Activated CD4-positive, alpha-beta T cell treated with anti-CD3 and anti-CD28 coated beads, Interleukin-2, amount 10 ng/mL, durations not matched to agents 24 days and 14 days (primary cell): ENCODE data around the gene CD1E. TPM values are rescaled to one million over a fixed set of nuclear protein-coding genes. Genes with fewer than 3 reads are reported as not detected.

Experiments
- DNase-seq: peaks from one replicate; pipeline ENCODE4 v3.0.0; 2022
- H3K27ac Mint-ChIP-seq: one replicate; pipeline ENCODE4 v1.8.0; 2022; ENCODE audit warnings: mild to moderate bottlenecking, mixed read lengths
- H3K27me3 Mint-ChIP-seq: one replicate; pipeline ENCODE4 v1.8.0; 2022; ENCODE audit warnings: mixed read lengths
- H3K36me3 Mint-ChIP-seq: one replicate; pipeline ENCODE4 v1.8.0; 2022; ENCODE audit warnings: low read depth, mild to moderate bottlenecking, mixed read lengths
- H3K4me1 Mint-ChIP-seq: one replicate; pipeline ENCODE4 v1.8.0; 2021; ENCODE audit warnings: mixed read lengths
- H3K4me3 Mint-ChIP-seq: one replicate; pipeline ENCODE4 v1.8.0; 2022; ENCODE audit warnings: mild to moderate bottlenecking, moderate library complexity, mixed read lengths
- H3K9me3 Mint-ChIP-seq: one replicate; pipeline ENCODE4 v1.8.0; 2021; ENCODE audit warnings: mixed read lengths
- intact Hi-C: fragments of 100-400 bp; cut with micrococcal nuclease; formaldehyde crosslinking; loops from one replicate; pipeline ENCODE4 v1.15.1; 2023
- total RNA-seq: library from RNA; stranded (reverse); gene quantifications from 2 replicates; pipeline ENCODE4 v1.2.3, GENCODE V29; 2022

CD1E gene
- not detected in 2 replicates for total RNA-seq

GRCh38 chr1:158353303-158354075 lies at the start of gene CD1E:
CD1E (plus strand) TSS chr1:158353894; CDS start chr1:158353989, 95 bp downstream.
- no peaks in the 10 kb centered on the region for H3K36me3 Mint-ChIP-seq
- H3K4me3 Mint-ChIP-seq, result no peak within 1 kb of the TSS
- H3K27ac Mint-ChIP-seq, result no peak within 1 kb of the TSS
- peaks cover 15% of the 10 kb centered on the region for H3K27me3 Mint-ChIP-seq
- intact Hi-C loops, result no loop called here
- no peak for DNase-seq
- H3K9me3 Mint-ChIP-seq, result no peaks in the 10 kb centered on the region
- H3K4me1 Mint-ChIP-seq, result peaks cover 2% of the 10 kb centered on the region

- intact Hi-C loops, result no loop called here
Measured at GRCh38 chr1:158310623-158311022, 43.1 kb upstream of the CD1E start.

GRCh38 chr1:158311066-158311465 lies 42.6 kb upstream of the CD1E start:
- Mint-ChIP-seq H3K9me3 (peaks cover 4% of the 10 kb centered on the region), H3K27me3 (no peaks in the 10 kb centered on the region), H3K36me3 (no peaks in the 10 kb centered on the region), H3K27ac (no peak overlapping the region), H3K4me1 (no peaks in the 10 kb centered on the region), H3K4me3 (no peak overlapping the region)
- intact Hi-C loops, result no loop called here
- DNase-seq, result no peak

More at GRCh38 chr1:158310623-158311022, 43.1 kb upstream of the CD1E start:
- peaks cover 4% of the 10 kb centered on the region for H3K9me3 Mint-ChIP-seq
- H3K27me3 Mint-ChIP-seq, result no peaks in the 10 kb centered on the region
- no peaks in the 10 kb centered on the region for H3K36me3 Mint-ChIP-seq
- H3K4me1 Mint-ChIP-seq, result no peaks in the 10 kb centered on the region
- no peak overlapping the region for H3K27ac Mint-ChIP-seq
- no peak overlapping the region for H3K4me3 Mint-ChIP-seq
- no peak for DNase-seq

GRCh38 chr1:158323866-158324265 lies 29.8 kb upstream of the CD1E start:
- DNase-seq, result no peak
- Mint-ChIP-seq H3K36me3 (no peaks in the 10 kb centered on the region), H3K4me1 (no peaks in the 10 kb centered on the region), H3K4me3 (no peak overlapping the region), H3K27me3 (no peaks in the 10 kb centered on the region), H3K9me3 (peaks cover 6% of the 10 kb centered on the region), H3K27ac (no peak overlapping the region)
- intact Hi-C loops, result loop anchor here (5.0 kb wide), 1 partner anchor 37 kb away; the partner anchor contains the start of gene CD1C

- no peak for DNase-seq
- Mint-ChIP-seq H3K27me3 (no peaks in the 10 kb centered on the region), H3K27ac (no peak overlapping the region), H3K9me3 (peaks cover 6% of the 10 kb centered on the region), H3K4me3 (no peak overlapping the region), H3K4me1 (no peaks in the 10 kb centered on the region), H3K36me3 (no peaks in the 10 kb centered on the region)
- intact Hi-C loops, result loop anchor here (5.0 kb wide), 1 partner anchor 37 kb away; the partner anchor contains the start of gene CD1C
Measured at GRCh38 chr1:158324395-158324794, 29.3 kb upstream of the CD1E start.

- no peaks in the 10 kb centered on the region for H3K4me1 Mint-ChIP-seq
- no peak overlapping the region for H3K27ac Mint-ChIP-seq
- DNase-seq, result no peak
- H3K27me3 Mint-ChIP-seq, result no peaks in the 10 kb centered on the region
- no peaks in the 10 kb centered on the region for H3K36me3 Mint-ChIP-seq
- H3K4me3 Mint-ChIP-seq, result no peak overlapping the region
- peaks cover 6% of the 10 kb centered on the region for H3K9me3 Mint-ChIP-seq
- intact Hi-C loops, result no loop called here
Measured at GRCh38 chr1:158327481-158327880, 26.2 kb upstream of the CD1E start.

GRCh38 chr1:158328426-158328825 lies 25.3 kb upstream of the CD1E start:
- DNase-seq, result no peak
- intact Hi-C loops, result no loop called here
- Mint-ChIP-seq H3K9me3 (no peaks in the 10 kb centered on the region), H3K36me3 (no peaks in the 10 kb centered on the region), H3K27ac (no peak overlapping the region), H3K4me3 (no peak overlapping the region), H3K4me1 (peaks cover 2% of the 10 kb centered on the region), H3K27me3 (no peaks in the 10 kb centered on the region)

GRCh38 chr1:158329300-158329699 lies 24.4 kb upstream of the CD1E start:
- Mint-ChIP-seq H3K27me3 (no peaks in the 10 kb centered on the region), H3K36me3 (no peaks in the 10 kb centered on the region), H3K27ac (no peak overlapping the region), H3K4me1 (peaks cover 4% of the 10 kb centered on the region), H3K4me3 (no peak overlapping the region), H3K9me3 (no peaks in the 10 kb centered on the region)
- no peak for DNase-seq
- intact Hi-C loops, result no loop called here

GRCh38 chr1:158329733-158330132 lies 24.0 kb upstream of the CD1E start:
- intact Hi-C loops, result loop anchor here (2.0 kb wide), 1 partner anchor 125 kb away; no protein-coding TSS in a partner anchor
- no peaks in the 10 kb centered on the region for H3K27me3 Mint-ChIP-seq
- peaks cover 6% of the 10 kb centered on the region for H3K4me1 Mint-ChIP-seq
- H3K36me3 Mint-ChIP-seq, result no peaks in the 10 kb centered on the region
- H3K27ac Mint-ChIP-seq, result no peak overlapping the region
- no peak overlapping the region for H3K4me3 Mint-ChIP-seq
- no peaks in the 10 kb centered on the region for H3K9me3 Mint-ChIP-seq
- peak; percentile 58 for DNase-seq

- H3K36me3 Mint-ChIP-seq, result no peaks in the 10 kb centered on the region
- no peak for DNase-seq
- no peaks in the 10 kb centered on the region for H3K9me3 Mint-ChIP-seq
- intact Hi-C loops, result loop anchor here (2.0 kb wide), 1 partner anchor 126 kb away; no protein-coding TSS in a partner anchor
- H3K4me1 Mint-ChIP-seq, result peaks cover 6% of the 10 kb centered on the region
- H3K27ac Mint-ChIP-seq, result no peak overlapping the region
- H3K4me3 Mint-ChIP-seq, result no peak overlapping the region
- H3K27me3 Mint-ChIP-seq, result no peaks in the 10 kb centered on the region
Measured at GRCh38 chr1:158330391-158331105, 23.1 kb upstream of the CD1E start.

- Mint-ChIP-seq H3K27me3 (no peaks in the 10 kb centered on the region), H3K4me1 (peaks cover 7% of the 10 kb centered on the region), H3K9me3 (no peaks in the 10 kb centered on the region), H3K27ac (no peak overlapping the region), H3K36me3 (no peaks in the 10 kb centered on the region), H3K4me3 (no peak overlapping the region)
- DNase-seq, result no peak
- intact Hi-C loops, result loop anchor here (2.0 kb wide), 1 partner anchor 126 kb away; no protein-coding TSS in a partner anchor
Measured at GRCh38 chr1:158331106-158331425, 22.6 kb upstream of the CD1E start.

GRCh38 chr1:158331481-158332150 lies 22.1 kb upstream of the CD1E start, which contains the start of gene CD1B:
CD1B (minus strand) TSS chr1:158331531; CDS start chr1:158331423, 108 bp downstream.
- Mint-ChIP-seq H3K27me3 (no peaks in the 10 kb centered on the region), H3K4me3 (no peak within 1 kb of the TSS), H3K9me3 (no peaks in the 10 kb centered on the region), H3K27ac (no peak within 1 kb of the TSS), H3K36me3 (no peaks in the 10 kb centered on the region), H3K4me1 (peaks cover 7% of the 10 kb centered on the region)
- no peak for DNase-seq
- intact Hi-C loops, result loop anchor here (2.0 kb wide), 1 partner anchor 127 kb away; no protein-coding TSS in a partner anchor

GRCh38 chr1:158333405-158334155 lies 20.1 kb upstream of the CD1E start:
- Mint-ChIP-seq H3K4me1 (peaks cover 7% of the 10 kb centered on the region), H3K4me3 (no peak overlapping the region), H3K36me3 (no peaks in the 10 kb centered on the region), H3K9me3 (peaks cover 5% of the 10 kb centered on the region), H3K27ac (no peak overlapping the region), H3K27me3 (no peaks in the 10 kb centered on the region)
- intact Hi-C loops, result no loop called here
- no peak for DNase-seq
